IMR-90 (cell line): ENCODE results near the gene ZDHHC14. TPM values are rescaled to one million over a fixed set of nuclear protein-coding genes. Genes with fewer than 3 reads are reported as not detected.

Source experiments
- ATAC-seq: fragments of 200-7000 bp; cut with Tn5 transposase; 2 replicates; pipeline ENCODE4 v1.9.1; 2020; ENCODE audit warnings: low read depth, mild to moderate bottlenecking, moderate library complexity
- BruUV-seq: library from RNA; stranded (reverse); fragments of 400-500 nt; replicated peaks from 2 replicates; lab custom pipeline; 2021; lab: Mats Ljungman, UMichigan
- CTCF ChIA-PET: fragments of 300-600 bp; formaldehyde crosslinking; extraction: SDS; loops from one replicate; lab custom pipeline; 2021; ENCODE audit warnings: antibody characterized with exemption; lab: Yijun Ruan, JAX
- POLR2A ChIA-PET: fragments of 300-600 bp; sonication (Branson Sonifier 250); formaldehyde crosslinking; loops from one replicate; lab custom pipeline; 2022; ENCODE audit warnings: antibody characterized with exemption; ENCODE audit not compliant: unreplicated experiment; lab: Charles Lee
- DNase-seq: peaks from one replicate; pipeline ENCODE4 v3.0.0; 2013
- H2AFZ ChIP-seq: replicated peaks from 2 replicates; pipeline ENCODE3; 2013; ENCODE audit warnings: low read length, mild to moderate bottlenecking; ENCODE audit not compliant: poor library complexity
- H2AK5ac ChIP-seq: 2 replicates; pipeline ENCODE4 v1.6.1; 2013; ENCODE audit warnings: low read depth, low read length, inconsistent platforms
- H2AK9ac ChIP-seq: replicated peaks from 2 replicates; pipeline ENCODE3; 2013; ENCODE audit warnings: mild to moderate bottlenecking, low read depth, low read length, moderate library complexity; ENCODE audit not compliant: poor library complexity
- H2BK120ac ChIP-seq: 2 replicates; pipeline ENCODE4 v1.6.1; 2013; ENCODE audit warnings: low read depth, low read length, inconsistent platforms
- H2BK15ac ChIP-seq: 3 replicates; pipeline ENCODE4 v1.6.1; 2013; ENCODE audit warnings: low read depth, low read length, inconsistent platforms
- H2BK20ac ChIP-seq: 2 replicates; pipeline ENCODE4 v1.6.1; 2013; ENCODE audit warnings: low read depth, mild to moderate bottlenecking, inconsistent platforms, low read length, moderate library complexity
- H2BK5ac ChIP-seq: 2 replicates; pipeline ENCODE4 v1.6.1; 2013; ENCODE audit warnings: mild to moderate bottlenecking, low read depth, low read length, inconsistent platforms; ENCODE audit not compliant: poor library complexity, severe bottlenecking
- H3K14ac ChIP-seq: replicated peaks from 2 replicates; pipeline ENCODE4 v1.6.1; 2013; ENCODE audit warnings: low read depth, low read length, inconsistent platforms
- H3K18ac ChIP-seq: 2 replicates; pipeline ENCODE4 v1.6.1; 2013; ENCODE audit warnings: low read depth, low read length, control low read depth
- H3K23ac ChIP-seq: 2 replicates; pipeline ENCODE4 v1.6.1; 2013; ENCODE audit warnings: low read depth, low read length, inconsistent platforms
- H3K27ac ChIP-seq: 2 replicates; pipeline ENCODE4 v1.5.1; 2013; ENCODE audit warnings: mild to moderate bottlenecking, control low read depth, low read length; ENCODE audit not compliant: insufficient read depth
- H3K27me3 ChIP-seq: 2 replicates; pipeline ENCODE4 v1.6.1; 2013; ENCODE audit warnings: low read length; ENCODE audit not compliant: control insufficient read depth, insufficient read depth
- H3K36me3 ChIP-seq: 2 replicates; pipeline ENCODE4 v1.6.1; 2013; ENCODE audit warnings: low read length, mixed read lengths; ENCODE audit not compliant: control insufficient read depth, insufficient read depth
- H3K4ac ChIP-seq: 2 replicates; pipeline ENCODE4 v1.6.1; 2013; ENCODE audit warnings: low read depth, low read length, inconsistent platforms
- H3K4me1 ChIP-seq: 2 replicates; pipeline ENCODE4 v1.6.1; 2013; ENCODE audit warnings: low read length, mixed read lengths; ENCODE audit not compliant: control insufficient read depth, insufficient read depth
- H3K4me2 ChIP-seq: 2 replicates; pipeline ENCODE4 v1.6.1; 2013; ENCODE audit warnings: low read depth, mild to moderate bottlenecking, control low read depth, low read length, moderate library complexity
- H3K4me3 ChIP-seq: 2 replicates; pipeline ENCODE4 v1.5.1; 2013; ENCODE audit warnings: low read depth, mild to moderate bottlenecking, control low read depth, low read length, moderate library complexity; ENCODE audit not compliant: insufficient read depth
- H3K56ac ChIP-seq: 2 replicates; pipeline ENCODE4 v1.6.1; 2013; ENCODE audit warnings: low read length, inconsistent platforms; ENCODE audit not compliant: insufficient read depth; ENCODE audit errors: extremely low read depth
- H3K79me1 ChIP-seq, 2 experiments: 2 replicates each; pipeline ENCODE4 v1.6.1; 2013; ENCODE audit warnings: low read length in 2 of 2, inconsistent platforms in 1 of 2, low read depth in 1 of 2
- H3K9ac ChIP-seq: 2 replicates; pipeline ENCODE4 v1.6.1; 2013; ENCODE audit warnings: low read depth, low read length, control low read depth
- H3K9me1 ChIP-seq: 2 replicates; pipeline ENCODE4 v1.6.1; 2013; ENCODE audit warnings: low read length, inconsistent platforms; ENCODE audit not compliant: insufficient read depth
- H3K9me3 ChIP-seq: 2 replicates; pipeline ENCODE4 v1.6.1; 2013; ENCODE audit warnings: low read length; ENCODE audit not compliant: control insufficient read depth, insufficient read depth
- H4K20me1 ChIP-seq: 2 replicates; pipeline ENCODE4 v1.6.1; 2013; ENCODE audit warnings: low read length, inconsistent platforms; ENCODE audit not compliant: insufficient read depth
- H4K5ac ChIP-seq: 2 replicates; pipeline ENCODE4 v1.6.1; 2013; ENCODE audit warnings: mild to moderate bottlenecking, low read depth, low read length, control low read depth
- H4K8ac ChIP-seq, 2 experiments: 2 replicates each; pipeline ENCODE4 v1.6.1; 2013; ENCODE audit warnings: low read depth in 2 of 2, low read length in 2 of 2, control low read depth in 1 of 2, inconsistent platforms in 1 of 2
- H4K91ac ChIP-seq: 2 replicates; pipeline ENCODE4 v1.6.1; 2013; ENCODE audit warnings: low read depth, low read length, inconsistent platforms; ENCODE audit not compliant: insufficient read depth
- FOS ChIP-seq: fragments of 150-350 bp; IDR thresholded peaks from 2 replicates; pipeline ENCODE4 v1.6.1; 2016; ENCODE audit warnings: low read depth, low read length
- MAFK ChIP-seq: IDR thresholded peaks from 2 replicates; pipeline ENCODE4 v1.6.1; 2012; ENCODE audit warnings: low read depth, low read length, improper control_type of control experiment
- MAZ ChIP-seq: IDR thresholded peaks from 2 replicates; pipeline ENCODE4 v1.6.1; 2012; ENCODE audit warnings: low read depth, mild to moderate bottlenecking, low read length, improper control_type of control experiment, moderate library complexity, borderline replicate concordance
- MXI1 ChIP-seq: IDR thresholded peaks from 2 replicates; pipeline ENCODE4 v1.6.1; 2012; ENCODE audit warnings: low read depth, mild to moderate bottlenecking, low read length, moderate library complexity, borderline replicate concordance
- NFE2L2 ChIP-seq: fragments of 150-350 bp; IDR thresholded peaks from 2 replicates; pipeline ENCODE4 v1.6.1; 2016; ENCODE audit warnings: low read depth, mild to moderate bottlenecking, low read length
- POLR2A ChIP-seq: IDR thresholded peaks from 2 replicates; pipeline ENCODE4 v1.6.1; 2012; ENCODE audit warnings: mild to moderate bottlenecking, low read depth, low read length
- RAD21 ChIP-seq: IDR thresholded peaks from 2 replicates; pipeline ENCODE4 v1.6.1; 2012; ENCODE audit warnings: low read length, improper control_type of control experiment
- SMC3 ChIP-seq: fragments of 150-350 bp; IDR thresholded peaks from 2 replicates; pipeline ENCODE4 v1.6.1; 2016; ENCODE audit warnings: low read depth, mild to moderate bottlenecking, antibody characterized with exemption, low read length, moderate library complexity
- WGBS, 2 experiments: methylation state at CpG; one replicate each; pipeline versions ENCODE4 v1.1.5 to v1.1.7; 2013; ENCODE audit warnings: missing lambda C conversion rate in 2 of 2; ENCODE audit not compliant: insufficient read length in 1 of 2; ENCODE audit errors: extremely low coverage in 2 of 2; 5-methylcytosine and 5-hydroxymethylcytosine counted together
- dilution Hi-C: fragments of 300-500 bp; cut with HindIII; formaldehyde crosslinking; loops from one replicate; pipeline ENCODE4 v1.14.3; 2018; ENCODE audit warnings: low sequenced_read_pairs; ENCODE audit not compliant: unreplicated experiment
- in situ Hi-C: fragments of 300-500 bp; cut with MboI; formaldehyde crosslinking; loops from 3 replicates; pipeline ENCODE4 v1.14.3; 2019; ENCODE audit warnings: low sequenced_read_pairs, inconsistent platforms, mixed read lengths
- intact Hi-C: fragments of 100-400 bp; cut with micrococcal nuclease; formaldehyde crosslinking; loops from 2 replicates; pipeline ENCODE4 v1.10.0; 2022
- polyA plus RNA-seq, 3 experiments: library from polyadenylated mRNA; depleted of rRNA; stranded (reverse); fragments of >200 nt; gene quantifications; 2 replicates each; pipeline ENCODE4 v1.2.3, GENCODE V29; 2012; ENCODE audit warnings: low replicate concordance in 1 of 3
- total RNA-seq: library from RNA; depleted of rRNA; stranded (reverse); fragments of >200 nt; gene quantifications from 2 replicates; pipeline ENCODE4 v1.2.3, GENCODE V29; 2012
- TF ChIP-seq, protein P1 (sequence below): conservative IDR thresholded peaks from 2 replicates; pipeline ENCODE4 v1.5.1; 2012; ENCODE audit warnings: mild to moderate bottlenecking, low read depth, low read length, improper control_type of control experiment

The ZDHHC14 gene
- total and polyA plus RNA-seq, 2 of the 4 experiments (the other 2 are of a cell fraction), result 0.90 to 2.0 TPM

GRCh38 chr6:157529654-157530039 is 148.7 kb downstream of the ZDHHC14 start:
- dilution Hi-C loops (no loop called here), in situ Hi-C loops (no loop called here), intact Hi-C loops (loop anchor here (5.0 kb wide), 1 partner anchor 147 kb away; the partner anchor contains the start of gene ZDHHC14)
- no peak overlapping the region for H2AK5ac ChIP-seq
- H2AK9ac ChIP-seq, result no peak overlapping the region
- H3K9me3 ChIP-seq, result no peaks in the 10 kb centered on the region
- CTCF ChIA-PET, result no interaction called here
- no peak overlapping the region for H3K23ac ChIP-seq
- H3K18ac ChIP-seq, result no peak overlapping the region
- no peaks in the 10 kb centered on the region for H3K36me3 ChIP-seq
- POLR2A ChIA-PET, result no interaction called here
- no peak overlapping the region for H3K4ac ChIP-seq
- H2BK15ac ChIP-seq, result no peak overlapping the region
- no peak overlapping the region for H3K56ac ChIP-seq
- H3K79me1 ChIP-seq, result no peaks in the 10 kb centered on the region
- H3K4me2 ChIP-seq, result no peak overlapping the region
- ATAC-seq, result no peak
- H2BK120ac ChIP-seq, result no peak overlapping the region
- no peak overlapping the region for H3K14ac ChIP-seq
- no peak for DNase-seq
- H4K8ac ChIP-seq, result no peak overlapping the region
- H4K5ac ChIP-seq, result no peak overlapping the region
- H4K20me1 ChIP-seq, result no peaks in the 10 kb centered on the region
- H2BK5ac ChIP-seq, result no peak overlapping the region
- peaks cover 1% of the 10 kb centered on the region; the same call in 1 of the 2 replicates for H3K27me3 ChIP-seq
- no peak overlapping the region for H4K91ac ChIP-seq
- H3K4me3 ChIP-seq, result no peak overlapping the region
- H3K9me1 ChIP-seq, result no peaks in the 10 kb centered on the region
- no peak overlapping the region for H3K9ac ChIP-seq
- H2AFZ ChIP-seq, result no peak overlapping the region
- BruUV-seq, result no TSS peak
- no peak overlapping the region for H3K27ac ChIP-seq
- TF ChIP-seq FOS (no peak), SMC3 (no peak), POLR2A (no peak), NFE2L2 (no peak), MAZ (no peak), MAFK (no peak), RAD21 (no peak), MXI1 (no peak)
- TF ChIP-seq, protein P1, sequence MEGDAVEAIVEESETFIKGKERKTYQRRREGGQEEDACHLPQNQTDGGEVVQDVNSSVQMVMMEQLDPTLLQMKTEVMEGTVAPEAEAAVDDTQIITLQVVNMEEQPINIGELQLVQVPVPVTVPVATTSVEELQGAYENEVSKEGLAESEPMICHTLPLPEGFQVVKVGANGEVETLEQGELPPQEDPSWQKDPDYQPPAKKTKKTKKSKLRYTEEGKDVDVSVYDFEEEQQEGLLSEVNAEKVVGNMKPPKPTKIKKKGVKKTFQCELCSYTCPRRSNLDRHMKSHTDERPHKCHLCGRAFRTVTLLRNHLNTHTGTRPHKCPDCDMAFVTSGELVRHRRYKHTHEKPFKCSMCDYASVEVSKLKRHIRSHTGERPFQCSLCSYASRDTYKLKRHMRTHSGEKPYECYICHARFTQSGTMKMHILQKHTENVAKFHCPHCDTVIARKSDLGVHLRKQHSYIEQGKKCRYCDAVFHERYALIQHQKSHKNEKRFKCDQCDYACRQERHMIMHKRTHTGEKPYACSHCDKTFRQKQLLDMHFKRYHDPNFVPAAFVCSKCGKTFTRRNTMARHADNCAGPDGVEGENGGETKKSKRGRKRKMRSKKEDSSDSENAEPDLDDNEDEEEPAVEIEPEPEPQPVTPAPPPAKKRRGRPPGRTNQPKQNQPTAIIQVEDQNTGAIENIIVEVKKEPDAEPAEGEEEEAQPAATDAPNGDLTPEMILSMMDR, result no peak
- no peak overlapping the region for H2BK20ac ChIP-seq
- WGBS, 2 experiments, result no CpG with 5 or more reads among the region's 2 CpGs
- H3K4me1 ChIP-seq, result no peaks in the 10 kb centered on the region; the same call in 1 of the 2 replicates
